Measurements from ENCODE around the gene PPM1H. TPM values are rescaled to one million over a fixed set of nuclear protein-coding genes. Genes with fewer than 3 reads are reported as not detected.

Gene PPM1H
- total and polyA plus RNA-seq, 2 of the 8 experiments (the other 6 are each of a cell fraction or from before 2014, with no cell fraction given) = 16.4 to 36.1 TPM

DNA sequence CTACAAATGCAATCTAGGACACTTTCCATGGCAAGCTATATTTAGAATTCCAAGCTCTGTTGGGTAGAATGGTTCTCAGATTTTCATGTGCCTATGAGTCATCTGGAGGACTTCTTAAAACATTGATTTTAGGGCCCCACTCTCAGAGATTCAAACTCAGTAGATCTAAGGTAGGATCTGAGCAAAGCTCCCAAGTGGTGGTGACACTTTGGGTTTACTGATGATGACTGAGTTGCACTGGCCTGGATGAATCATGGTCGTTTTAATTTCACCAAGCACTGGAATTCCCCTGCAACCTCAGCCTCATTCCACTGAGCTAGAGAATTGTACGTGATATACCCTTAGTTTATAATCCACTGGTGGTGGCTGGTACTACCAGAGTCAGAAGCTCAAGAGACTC lies 86.5 kb downstream of the PPM1H start:
- ChIA-PET CTCF (ENCODE audit: partially characterized antibody) (interaction anchor here (0.9 to 1.5 kb wide), 6 partner anchors 22 to 220 kb away, joined by 3 to 5 read pairs (median 4); partner anchors contain the start of gene PPM1H), POLR2A (ENCODE audit: partially characterized antibody) (interaction anchor here (0.6 to 1.5 kb wide), 3 partner anchors 18 to 221 kb away, joined by 3 read pairs; no protein-coding TSS in a partner anchor)
- Histone ChIP-seq H3K4me3 (ENCODE audit: extremely low read depth in 1 of 4, insufficient read depth in 2 of 4, low read depth in 3 of 4, low read length in 4 of 4) (no peak overlapping the region), H4K8ac (ENCODE audit: extremely low read depth, insufficient read depth, low read length) (no peak overlapping the region), H2BK120ac (replicated peaks; ENCODE audit: low read depth, low read length) (no peak overlapping the region), H4K20me1 (replicated peaks in 1 of 2; ENCODE audit: control insufficient read depth in 1 of 2, insufficient read depth in 2 of 2, low read length in 2 of 2) (no peaks in the 10 kb centered on the region), H2AK5ac (ENCODE audit: low read depth, low read length) (no peak overlapping the region), H4K91ac (replicated peaks; ENCODE audit: insufficient read length, low read length) (no peak overlapping the region), H3K14ac (ENCODE audit: insufficient read length) (no peak overlapping the region), H3K79me1 (ENCODE audit: low read depth, low read length) (no peaks in the 10 kb centered on the region), H3K23me2 (ENCODE audit: low read depth, low read length) (no peaks in the 10 kb centered on the region), H3K36me3 (ENCODE audit: control insufficient read depth in 2 of 4, insufficient read depth in 4 of 4, low read length in 3 of 4) (no peaks in the 10 kb centered on the region), H3K18ac (ENCODE audit: extremely low read depth, low read length) (no peak overlapping the region), H4K5ac (ENCODE audit: insufficient read length, low read depth, low read length) (no peak overlapping the region), H3K27me3 (replicated peaks in 1 of 4; ENCODE audit: control insufficient read depth in 3 of 4, extremely low read depth in 1 of 4, insufficient read depth in 3 of 4, low read length in 3 of 4) (no peaks in the 10 kb centered on the region), H3K27ac (ENCODE audit: low read depth, low read length) (no peak overlapping the region), H3K4me1 (replicated peaks in 1 of 4; ENCODE audit: control insufficient read depth in 3 of 4, insufficient read depth in 4 of 4, low read length in 3 of 4) (peaks cover 0 to 18% (median 5%) of the 10 kb centered on the region in 4 experiments; a peak in 4 of 7 replicates), H3K4ac (replicated peaks; ENCODE audit: insufficient read length, low read depth, low read length) (no peak overlapping the region), H3K4me2 (ENCODE audit: insufficient read depth in 1 of 2, low read depth in 2 of 2, low read length in 2 of 2) (no peak overlapping the region), H3K9ac (replicated peaks in 1 of 4; ENCODE audit: extremely low read depth in 1 of 4, low read depth in 3 of 4, low read length in 3 of 4) (no peak overlapping the region), H3K23ac (ENCODE audit: insufficient read length) (no peak overlapping the region), H3K9me3 (ENCODE audit: insufficient read depth in 2 of 2, low read depth in 1 of 2, low read length in 1 of 2) (no peaks in the 10 kb centered on the region), H2BK12ac (ENCODE audit: low read depth, low read length) (no peak overlapping the region), H2BK20ac (ENCODE audit: low read length) (no peak overlapping the region), H3K56ac (replicated peaks; ENCODE audit: insufficient read length, low read depth, low read length) (no peak overlapping the region), H2BK15ac (ENCODE audit: low read length) (no peak overlapping the region), H3K79me2 (ENCODE audit: control insufficient read depth in 1 of 2, insufficient read depth in 2 of 2, low read length in 2 of 2) (peaks cover 0 to 16% of the 10 kb centered on the region in 2 experiments; a peak in 2 of 4 replicates), H2BK5ac (ENCODE audit: low read depth, low read length) (no peak overlapping the region), H2AFZ (ENCODE audit: low read length) (no peak overlapping the region)
- WGBS, 2 experiments (ENCODE audit: extremely low coverage in 1 of 2, insufficient coverage in 1 of 2, insufficient read length in 1 of 2, insufficient replicate concordance in 2 of 2, low coverage in 1 of 2, low lambda C conversion rate in 2 of 2, missing lambda C conversion rate in 1 of 2) = 81% methylated on average over 2 of the region's 2 CpGs; no CpG with 5 or more reads in 1 of the 2 experiments
- DNase-seq (ENCODE audit: low read depth in 1 of 2, low spot score in 2 of 2) (no peak), FAIRE-seq (no peak)
- TF ChIP-seq JUN (IDR thresholded peaks at IDR 0.05; ENCODE audit: low read depth, low read length) = no peak
- TF ChIP-seq ATF2 (IDR thresholded peaks at IDR 0.05; ENCODE audit: low read length) = no peak
- no peak for TF ChIP-seq RAD21 (IDR thresholded peaks at IDR 0.05 in 1 of 2, conservative IDR thresholded peaks at IDR 0.05 in 1 of 2; ENCODE audit: low read depth in 2 of 2, low read length in 2 of 2)
- no peak for TF ChIP-seq CEBPB (IDR thresholded peaks at IDR 0.05; ENCODE audit: low read depth, low read length)
- no peak for TF ChIP-seq RNF2 (IDR thresholded peaks at IDR 0.05; ENCODE audit: borderline replicate concordance, low read depth, low read length, missing control alignments, poor library complexity, severe bottlenecking)
- no peak for TF ChIP-seq SIX5 (IDR thresholded peaks at IDR 0.05; ENCODE audit: low read depth, low read length)
- TF ChIP-seq TAF7 (optimal IDR thresholded peaks at IDR 0.05; ENCODE audit: borderline replicate concordance, low read depth, low read length) = no peak
- no peak for TF ChIP-seq YY1 (IDR thresholded peaks at IDR 0.05; ENCODE audit: low read depth, low read length)
- no peak for TF ChIP-seq RBBP5 (IDR thresholded peaks at IDR 0.05; ENCODE audit: borderline replicate concordance, low read depth, low read length)
- no peak for TF ChIP-seq POLR2AphosphoS5 (IDR thresholded peaks at IDR 0.05; ENCODE audit: low read depth, low read length)
- TF ChIP-seq FOSL1 (IDR thresholded peaks at IDR 0.05; ENCODE audit: insufficient read depth, low read depth, low read length) = no peak
- no peak for TF ChIP-seq SAP30 (IDR thresholded peaks at IDR 0.05; ENCODE audit: insufficient read depth, insufficient replicate concordance, low read length)
